ENCODE measurements around the gene STARD10.

STARD10 gene

GRCh38 chr11:72744474-72744873 lies 49.4 kb downstream of the STARD10 start:
- no peak for DNase-seq (ENCODE audit: low spot score)

DNA sequence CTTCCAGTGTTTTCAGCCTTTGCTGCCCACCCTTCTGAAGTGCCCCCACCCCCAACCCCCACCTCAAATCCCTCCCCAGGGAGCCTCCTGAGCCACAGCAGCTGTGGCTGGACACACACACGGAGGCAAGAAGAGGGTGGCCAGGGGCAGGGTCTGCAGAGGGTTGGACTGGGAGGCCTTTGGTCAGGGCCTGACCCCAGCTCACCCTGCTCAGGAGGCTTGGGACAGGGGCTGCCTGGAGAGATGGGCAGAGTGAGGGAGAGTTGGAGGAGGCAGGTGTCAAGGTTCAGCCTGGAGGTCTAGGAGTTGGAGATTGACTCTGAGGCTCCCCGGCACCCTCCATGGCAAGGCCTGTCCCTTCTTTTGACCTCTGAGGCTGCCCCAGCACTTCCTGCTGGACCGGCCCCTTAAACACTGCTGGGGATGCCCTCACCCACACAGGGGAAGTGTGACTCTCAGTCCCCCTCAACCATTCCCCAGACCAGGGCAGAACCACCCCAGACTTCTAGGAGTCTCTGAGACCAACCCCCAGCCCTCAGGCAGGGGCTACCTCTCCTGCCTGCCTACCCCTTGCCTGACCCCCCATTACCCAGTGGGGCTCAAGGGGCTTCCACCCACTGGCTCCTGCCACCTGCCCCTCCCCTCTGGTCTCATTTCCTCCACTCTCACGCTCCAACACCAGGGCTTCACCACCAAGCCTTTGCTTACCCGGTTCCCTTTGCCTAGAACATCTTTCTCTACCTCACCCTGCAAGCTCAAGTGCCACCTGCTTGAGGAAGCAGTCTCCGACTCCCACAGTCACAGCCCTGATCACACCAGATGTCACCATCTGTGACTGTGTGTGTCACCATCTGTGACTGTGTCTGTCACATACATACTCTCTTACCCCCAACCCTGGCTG lies 50.3 kb downstream of the STARD10 start:
- DNase-seq (ENCODE audit: low spot score), result peak; percentile 93

DNA sequence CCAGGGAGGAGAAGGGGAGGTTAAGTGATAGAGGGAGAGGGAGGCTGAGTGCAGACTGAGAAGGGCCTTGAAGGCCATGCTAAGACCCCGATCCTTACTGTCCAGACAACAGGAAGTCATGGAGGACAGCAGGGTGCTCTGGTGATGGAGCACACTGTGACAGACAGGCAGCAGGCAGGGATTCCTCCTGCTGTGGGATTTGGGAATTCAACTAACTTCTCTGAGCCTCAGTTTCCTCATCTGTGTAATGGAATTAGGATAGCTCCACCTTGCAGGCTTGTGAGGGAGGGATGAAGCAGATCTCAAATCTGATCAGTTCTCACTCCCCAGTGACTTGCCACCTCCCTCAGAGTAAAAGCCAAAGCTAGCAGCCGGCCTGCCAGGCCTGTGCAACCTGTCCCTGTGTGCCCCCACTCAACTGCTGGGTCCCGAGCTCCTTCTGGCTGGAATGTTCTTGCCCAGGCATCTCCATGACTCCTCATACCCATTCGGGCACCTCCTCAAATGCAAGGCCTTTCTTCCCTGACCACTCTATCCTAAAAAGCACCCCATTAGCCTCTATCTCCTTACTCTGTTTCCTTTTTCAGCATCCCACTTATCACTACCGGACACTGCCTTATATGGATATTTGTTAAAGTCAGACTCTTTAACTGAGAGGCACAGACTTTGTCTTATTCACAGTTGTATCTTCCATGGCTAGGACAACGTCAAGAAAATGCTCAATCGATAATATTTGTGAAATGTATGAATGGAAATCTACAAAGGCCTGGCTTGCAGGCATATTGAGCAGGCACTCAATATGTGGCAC lies 51.1 kb downstream of the STARD10 start:
- DNase-seq (ENCODE audit: low spot score), result no peak

- no peak for DNase-seq (ENCODE audit: low spot score)
These were observed 51.9 kb downstream of the STARD10 start for GRCh38 chr11:72741849-72742512.

DNA sequence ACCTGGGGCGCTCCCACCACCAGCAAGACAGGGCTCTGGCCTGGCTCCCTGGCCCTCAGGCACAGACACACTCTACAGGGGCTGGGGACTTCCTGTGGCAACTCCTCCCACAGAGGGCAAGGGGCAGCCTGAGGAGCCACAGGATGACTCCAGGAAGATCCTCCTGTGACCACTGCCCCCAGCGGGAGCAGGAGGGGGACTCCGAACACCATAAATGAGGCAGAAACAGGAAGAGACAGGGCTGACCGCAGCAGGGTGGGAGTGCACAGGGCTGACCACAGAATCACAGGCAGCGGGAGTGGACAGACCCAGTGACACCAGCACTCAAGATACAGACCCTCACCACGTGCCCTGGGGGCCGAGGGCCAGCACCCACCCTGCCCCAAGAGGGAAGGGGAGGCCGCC lies 52.4 kb downstream of the STARD10 start:
- DNase-seq (ENCODE audit: low spot score), result no peak

DNA sequence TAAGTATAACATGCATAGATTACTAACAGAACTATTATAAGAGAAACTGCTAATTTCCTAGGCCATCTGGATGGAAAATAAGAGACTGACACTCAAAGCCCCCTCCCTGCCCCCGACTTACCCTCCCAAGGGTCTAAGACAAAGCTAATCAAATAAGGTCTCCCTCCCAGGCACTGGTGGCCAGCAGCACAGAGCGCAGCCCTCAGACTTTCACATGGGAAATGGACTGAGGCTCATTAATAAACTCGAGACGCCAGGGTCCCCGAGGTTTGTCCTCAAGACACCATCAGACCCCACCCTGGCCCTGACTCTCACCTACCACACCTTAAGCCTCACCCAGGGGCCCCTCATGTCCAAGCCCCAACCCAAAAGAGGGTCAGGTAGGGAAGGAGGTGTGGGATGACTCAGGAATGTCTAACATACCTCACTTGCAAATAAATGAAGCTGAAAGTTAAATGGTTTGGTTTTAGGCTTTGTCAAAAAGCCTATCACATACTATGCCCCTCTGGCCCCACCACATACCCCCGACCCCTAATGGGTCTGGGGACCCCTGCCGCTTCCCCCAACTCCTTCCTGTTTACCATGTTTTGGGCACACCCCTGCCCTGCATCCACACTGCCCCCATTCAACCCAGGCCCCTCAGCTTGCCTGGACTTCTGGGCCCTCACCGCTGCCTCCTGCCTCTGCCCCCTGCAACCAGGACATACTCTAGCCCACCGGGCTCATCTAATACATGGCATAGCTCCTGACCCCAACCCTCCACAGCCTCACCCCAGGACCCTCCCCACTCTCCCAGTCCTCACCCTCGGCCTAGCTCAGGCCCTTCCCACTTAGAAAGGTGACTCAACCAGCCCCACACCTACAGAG lies 53.1 kb downstream of the STARD10 start:
- no peak for DNase-seq (ENCODE audit: low spot score)

DNA sequence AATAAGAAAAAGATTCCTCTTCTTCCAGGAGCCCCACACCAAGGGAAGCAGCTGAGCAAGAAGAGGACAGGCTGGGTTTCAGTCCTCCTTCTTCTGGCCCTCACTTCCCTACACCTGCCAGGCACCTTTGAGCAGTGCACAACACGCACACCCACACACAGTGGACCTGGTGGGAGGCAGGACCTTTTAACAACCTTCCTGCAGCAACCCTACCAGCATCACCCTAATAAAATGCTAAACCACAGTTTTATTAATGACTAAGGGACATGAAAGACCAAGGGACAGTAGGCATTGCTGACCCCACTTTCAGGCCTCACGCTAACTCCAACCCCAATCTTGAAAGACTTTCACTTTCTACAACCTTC lies 53.8 kb downstream of the STARD10 start:
- DNase-seq (ENCODE audit: low spot score), result no peak

DNA sequence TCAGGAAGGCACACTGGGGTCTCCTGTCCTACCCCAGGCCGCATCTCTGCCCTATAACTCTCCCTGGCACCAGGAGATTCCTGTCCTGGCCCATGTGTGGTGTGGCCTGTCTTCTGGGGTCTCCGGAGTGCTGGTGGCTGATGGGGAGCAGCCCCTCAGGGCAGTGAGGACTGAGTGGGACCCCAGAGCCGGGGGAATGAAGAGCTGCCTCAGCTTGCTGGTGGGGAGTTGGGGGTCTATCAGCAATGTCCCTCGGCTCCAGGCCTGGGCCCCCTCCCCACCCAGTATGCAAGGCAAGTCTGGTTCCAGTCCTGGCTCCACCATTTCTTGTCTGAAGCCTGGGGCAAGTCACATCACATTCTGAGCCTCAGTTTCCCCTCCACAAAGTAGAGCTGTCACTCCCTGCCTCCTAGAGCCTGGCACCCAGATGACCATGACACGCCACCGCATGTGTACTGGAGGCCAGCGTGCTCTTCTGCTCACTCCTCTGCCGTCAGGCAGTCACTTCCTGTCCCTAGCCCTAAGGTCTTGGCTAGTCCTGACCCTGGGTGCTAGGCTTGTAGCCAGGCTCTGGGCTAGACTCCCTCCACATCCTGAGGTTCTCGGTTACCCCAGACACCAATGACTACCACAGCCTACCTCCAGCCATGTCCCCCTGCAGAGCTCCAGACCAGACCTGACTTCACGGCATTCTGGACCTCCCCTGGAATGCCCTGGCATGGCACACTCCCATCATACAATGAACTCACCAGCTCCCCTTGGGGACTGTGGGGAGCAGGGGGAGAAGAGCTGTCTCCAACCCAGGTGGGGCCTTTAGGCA lies 54.4 kb downstream of the STARD10 start:
- DNase-seq (ENCODE audit: low spot score), result no peak

GRCh38 chr11:72738199-72739141 lies 55.4 kb downstream of the STARD10 start:
- DNase-seq (ENCODE audit: low spot score), result no peak

DNA sequence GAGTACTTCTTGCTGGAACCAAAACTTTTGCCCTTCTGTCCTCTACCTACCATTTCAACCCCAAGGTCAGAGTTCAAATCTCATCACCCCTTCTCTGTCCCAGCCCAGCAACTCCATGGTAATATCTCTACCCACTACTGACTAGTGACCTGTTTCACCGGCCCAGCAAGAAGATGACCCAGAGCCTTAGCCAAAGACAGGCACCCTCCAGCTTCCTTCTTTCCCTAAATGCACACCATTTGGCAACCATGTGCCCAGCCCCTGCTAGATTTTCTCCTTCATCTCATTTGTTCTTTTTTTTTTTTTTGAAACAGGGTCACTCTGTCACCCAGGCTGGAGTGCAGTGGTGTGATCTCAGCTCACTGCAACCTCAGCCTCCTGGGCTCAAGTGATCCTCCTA lies 56.5 kb downstream of the STARD10 start:
- no peak for DNase-seq (ENCODE audit: low spot score)

DNA sequence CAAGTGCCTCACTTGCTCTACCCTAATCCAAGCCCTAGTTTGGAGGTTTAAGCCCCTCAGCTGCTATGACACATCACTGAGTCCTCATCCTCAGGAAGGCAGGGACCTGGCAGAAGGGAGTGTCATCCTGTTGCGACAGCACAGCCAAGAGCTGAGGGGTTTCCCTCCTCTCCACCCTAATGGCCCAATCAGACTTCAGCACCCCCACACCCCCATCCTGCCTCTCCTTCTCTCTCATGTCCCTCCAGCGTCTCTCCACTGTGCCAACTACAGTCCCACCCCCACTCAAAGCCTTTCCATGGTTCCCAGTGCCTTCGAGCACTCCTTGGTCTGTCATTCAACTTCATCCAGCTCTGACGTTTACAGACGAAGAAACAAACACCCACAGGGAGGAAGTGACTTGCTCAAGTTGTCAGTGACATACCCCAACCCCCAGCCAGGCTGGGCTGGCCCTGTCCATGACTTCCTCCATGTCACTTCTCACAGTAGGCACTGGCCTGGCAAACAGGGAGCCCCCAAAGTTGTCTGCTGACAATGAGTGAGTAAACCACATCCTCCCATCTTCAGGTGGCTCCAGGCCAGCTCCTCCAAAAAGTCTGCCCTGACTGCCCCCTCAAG lies 57.3 kb downstream of the STARD10 start:
- DNase-seq (ENCODE audit: low spot score), result no peak

GRCh38 chr11:72735495-72736027 lies 58.3 kb downstream of the STARD10 start:
- DNase-seq (ENCODE audit: low spot score), result no peak

- DNase-seq (ENCODE audit: low spot score), result no peak
These were observed 61.5 kb downstream of the STARD10 start for GRCh38 chr11:72732329-72732728.

DNA sequence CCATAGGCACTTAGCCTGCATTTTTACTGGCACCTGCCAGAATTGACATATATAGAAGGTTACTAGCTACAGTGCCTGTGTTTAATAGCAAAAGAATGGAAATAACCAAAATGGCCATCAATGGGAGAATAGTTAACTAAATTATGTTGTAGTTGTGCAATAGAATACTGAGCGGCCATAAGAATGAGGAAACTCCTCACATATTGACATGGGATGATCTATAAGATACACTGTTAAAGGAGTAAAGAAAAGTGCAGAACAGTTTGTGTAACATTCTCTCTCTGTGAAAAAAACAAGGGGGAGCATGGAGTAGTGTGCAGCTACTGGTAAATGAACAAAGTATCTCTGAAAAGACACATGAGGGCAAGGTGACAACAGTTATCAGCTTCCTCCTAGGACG lies 63.1 kb downstream of the STARD10 start:
- DNase-seq (ENCODE audit: low spot score), result no peak

DNA sequence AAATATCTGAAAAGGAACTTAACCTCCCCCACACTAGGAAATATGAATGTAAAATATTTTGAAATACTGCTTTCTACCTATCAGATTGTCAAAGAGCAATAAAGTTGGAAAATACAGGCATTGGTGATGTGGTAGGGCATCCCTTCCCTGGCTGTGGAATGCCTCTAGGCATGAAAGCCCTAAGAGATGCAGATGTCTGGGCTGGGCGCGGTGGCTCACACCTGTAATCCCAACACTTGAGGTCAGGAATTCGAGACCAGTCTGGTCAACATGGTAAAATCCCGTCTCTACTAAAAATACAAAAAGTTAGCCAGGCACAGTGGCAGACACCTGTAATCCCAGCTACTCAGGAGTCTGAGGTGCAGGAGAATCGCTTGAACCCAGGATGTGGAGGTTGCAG lies 63.6 kb downstream of the STARD10 start:
- no peak for DNase-seq (ENCODE audit: low spot score)

- DNase-seq (ENCODE audit: low spot score), result no peak
These were observed 66.3 kb downstream of the STARD10 start for GRCh38 chr11:72727521-72727920.

GRCh38 chr11:72726266-72727220 lies 67.3 kb downstream of the STARD10 start:
- no peak for DNase-seq (ENCODE audit: low spot score)

GRCh38 chr11:72725724-72726028 lies 68.2 kb downstream of the STARD10 start:
- DNase-seq (ENCODE audit: low spot score), result no peak
